RWPE1 (cell line): Measurements from ENCODE around the gene PAPOLB.

ENCODE experiments used
- CTCF ChIA-PET: fragments of 350-600 bp; sonication (Branson Sonifier 250); formaldehyde crosslinking; extraction: SDS; loops from one replicate; lab custom pipeline; 2021; lab: Yijun Ruan, JAX
- POLR2A ChIA-PET: fragments of 400-600 bp; formaldehyde crosslinking; extraction: SDS; loops from one replicate; lab custom pipeline; 2020; ENCODE audit warnings: antibody characterized with exemption; ENCODE audit not compliant: low non-redundant PET; lab: Yijun Ruan, JAX
- DNase-seq: peaks from one replicate; pipeline ENCODE4 v3.0.0; 2012; ENCODE audit warnings: low spot score
- H3K27ac ChIP-seq: fragments of 450-650 bp; 2 replicates; pipeline ENCODE4 v1.5.1; 2017
- TF ChIP-seq, protein P1 (sequence below): fragments of 450-650 bp; conservative IDR thresholded peaks from 2 replicates; pipeline ENCODE4 v1.5.1; 2017; ENCODE audit warnings: low read depth, mild to moderate bottlenecking

Gene PAPOLB

DNA sequence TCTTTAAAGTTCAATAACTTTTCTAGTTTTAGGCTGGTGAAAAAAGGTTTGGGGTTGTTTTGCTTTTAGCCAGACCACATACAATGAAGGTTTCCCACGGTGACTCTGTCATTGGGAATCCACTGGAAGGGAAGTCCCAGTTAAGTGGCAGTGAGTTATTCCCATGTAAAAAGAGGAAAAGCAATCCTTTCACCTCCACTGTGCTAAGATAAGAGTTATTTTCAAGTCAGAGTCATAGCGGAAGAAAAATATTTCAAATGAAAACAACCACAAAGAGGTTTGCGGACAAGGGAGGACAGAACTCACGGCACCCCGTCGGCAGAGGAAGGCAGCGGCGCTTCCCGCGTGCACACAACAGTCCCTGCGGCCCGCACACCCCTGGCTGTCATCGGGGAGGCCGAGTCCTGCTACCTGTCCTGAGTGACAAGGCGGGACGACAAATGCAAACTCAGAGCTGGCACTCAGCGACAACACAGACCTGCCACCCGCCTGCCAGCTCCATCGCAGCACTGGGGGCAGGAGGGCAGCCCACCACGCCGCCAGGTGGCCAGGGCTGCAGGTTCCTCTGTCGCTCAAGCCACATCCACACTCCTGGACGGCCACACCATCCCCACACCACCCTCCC, 9.3 kb upstream of the PAPOLB start:
- TF ChIP-seq, protein P1, sequence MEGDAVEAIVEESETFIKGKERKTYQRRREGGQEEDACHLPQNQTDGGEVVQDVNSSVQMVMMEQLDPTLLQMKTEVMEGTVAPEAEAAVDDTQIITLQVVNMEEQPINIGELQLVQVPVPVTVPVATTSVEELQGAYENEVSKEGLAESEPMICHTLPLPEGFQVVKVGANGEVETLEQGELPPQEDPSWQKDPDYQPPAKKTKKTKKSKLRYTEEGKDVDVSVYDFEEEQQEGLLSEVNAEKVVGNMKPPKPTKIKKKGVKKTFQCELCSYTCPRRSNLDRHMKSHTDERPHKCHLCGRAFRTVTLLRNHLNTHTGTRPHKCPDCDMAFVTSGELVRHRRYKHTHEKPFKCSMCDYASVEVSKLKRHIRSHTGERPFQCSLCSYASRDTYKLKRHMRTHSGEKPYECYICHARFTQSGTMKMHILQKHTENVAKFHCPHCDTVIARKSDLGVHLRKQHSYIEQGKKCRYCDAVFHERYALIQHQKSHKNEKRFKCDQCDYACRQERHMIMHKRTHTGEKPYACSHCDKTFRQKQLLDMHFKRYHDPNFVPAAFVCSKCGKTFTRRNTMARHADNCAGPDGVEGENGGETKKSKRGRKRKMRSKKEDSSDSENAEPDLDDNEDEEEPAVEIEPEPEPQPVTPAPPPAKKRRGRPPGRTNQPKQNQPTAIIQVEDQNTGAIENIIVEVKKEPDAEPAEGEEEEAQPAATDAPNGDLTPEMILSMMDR: no peak
- ChIA-PET CTCF (no interaction called here), POLR2A (no interaction called here)
- H3K27ac ChIP-seq: no peak overlapping the region
- no peak for DNase-seq

GRCh38 chr7:4868493-4868892, 6.7 kb upstream of the PAPOLB start:
- DNase-seq: no peak
- H3K27ac ChIP-seq: no peak overlapping the region
- ChIA-PET CTCF (interaction anchor here (0.7 to 1.1 kb wide), 3 partner anchors 10 to 71 kb away, joined by 3 to 4 read pairs (median 3); no protein-coding TSS in a partner anchor), POLR2A (no interaction called here)
- TF ChIP-seq, protein P1: no peak

DNA sequence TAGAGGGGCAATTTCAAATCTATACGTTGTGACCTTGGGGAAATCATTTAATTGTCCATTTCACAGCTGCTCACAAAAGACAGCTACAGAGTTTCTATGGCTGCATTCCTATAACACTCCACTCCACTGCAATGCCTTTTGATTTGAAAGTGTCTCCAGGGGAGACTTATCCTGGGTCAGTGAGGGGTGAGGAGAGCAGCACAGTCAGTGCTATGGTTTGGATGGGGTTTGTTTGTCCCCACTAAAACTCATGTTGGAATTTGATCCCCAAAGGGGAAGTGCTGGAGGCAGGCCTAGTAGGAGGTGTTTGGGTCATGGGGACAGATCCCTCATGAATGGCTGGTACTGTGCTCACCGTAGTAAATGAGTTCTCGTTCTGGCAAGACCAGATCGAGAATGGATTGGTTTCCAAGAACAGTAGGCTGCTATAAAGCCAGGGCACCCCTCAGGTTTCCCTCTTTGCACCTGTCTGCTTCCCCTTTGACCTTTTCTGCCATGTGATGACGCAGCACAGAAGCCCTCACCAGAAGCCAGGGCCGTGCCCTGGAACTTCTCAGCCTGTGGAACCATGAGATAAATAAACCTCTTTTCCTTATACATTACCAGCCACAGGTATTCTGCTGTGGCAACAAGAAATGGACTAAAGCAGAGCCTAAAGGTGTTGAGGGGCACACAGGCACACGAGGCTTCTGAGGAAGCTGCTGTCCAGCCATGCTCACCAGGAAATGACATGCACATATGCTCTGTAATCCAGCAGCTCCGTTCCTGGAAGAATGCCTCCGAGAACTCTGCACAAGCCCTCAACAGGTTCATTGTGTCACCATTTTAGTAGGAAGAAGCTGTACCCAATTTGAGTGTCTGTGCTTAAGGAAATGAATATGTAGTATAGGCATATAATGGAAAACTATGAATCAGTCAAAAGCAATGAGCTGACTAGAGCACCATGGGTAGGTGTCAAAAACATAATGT, 5.0 kb upstream of the PAPOLB start:
- no peak overlapping the region for H3K27ac ChIP-seq
- TF ChIP-seq, protein P1: no peak
- ChIA-PET CTCF (no interaction called here), POLR2A (no interaction called here)
- no peak for DNase-seq

DNA sequence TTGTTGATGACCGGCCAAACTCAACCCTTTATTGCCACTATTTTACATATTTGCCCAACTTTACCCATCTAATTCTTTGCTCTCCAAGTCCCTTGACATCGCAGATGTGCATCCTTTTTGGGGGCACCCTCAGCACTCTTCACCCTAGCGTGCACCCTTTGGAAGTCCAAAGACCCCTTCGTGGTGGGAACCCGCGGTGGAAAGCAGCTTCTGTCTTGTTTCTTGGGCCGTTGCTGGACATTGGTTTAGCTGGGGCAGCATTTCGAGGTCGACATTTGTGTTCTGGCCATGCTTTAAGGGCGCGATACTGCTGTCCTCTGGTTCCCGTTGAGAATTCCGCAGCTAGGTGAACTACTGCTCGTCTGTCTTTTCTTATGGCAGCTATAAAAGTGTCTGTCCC, 326 bp upstream of the PAPOLB start:
- ChIA-PET POLR2A (no interaction called here), CTCF (interaction anchor here (0.6 kb wide), 1 partner anchor 223 kb away, joined by 4 read pairs; no protein-coding TSS in a partner anchor)
- no peak overlapping the region for H3K27ac ChIP-seq
- TF ChIP-seq, protein P1: no peak
- no peak for DNase-seq

DNA sequence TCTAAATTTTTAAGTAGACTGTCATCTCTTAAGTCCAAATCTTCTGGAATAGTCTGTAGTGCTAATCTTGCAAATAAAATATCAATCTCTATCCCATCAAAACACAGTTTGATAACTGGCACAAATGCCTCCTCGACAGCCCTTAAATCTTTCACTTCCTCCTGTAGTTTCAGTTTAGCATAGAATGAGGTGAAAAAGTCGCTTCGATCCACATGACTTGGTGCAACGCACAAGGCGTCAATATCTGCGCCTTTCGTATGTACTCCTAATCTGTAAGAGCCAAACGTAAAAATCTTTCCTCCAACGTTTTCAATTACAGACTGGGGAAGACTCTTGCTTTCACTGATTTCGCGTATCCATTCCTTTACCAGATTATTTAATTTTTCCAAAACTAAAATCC, 603 bp downstream of the PAPOLB start:
- no peak for DNase-seq
- POLR2A ChIA-PET: no interaction called here
- TF ChIP-seq, protein P1: no peak
- no peak overlapping the region for H3K27ac ChIP-seq
- CTCF ChIA-PET: no interaction called here

GRCh38 chr7:4857189-4857588, 4.6 kb downstream of the PAPOLB start:
- CTCF ChIA-PET: no interaction called here
- no peak overlapping the region for H3K27ac ChIP-seq
- TF ChIP-seq, protein P1: no peak
- POLR2A ChIA-PET: no interaction called here
- no peak for DNase-seq
